IMR-90 (cell line): Measurements from ENCODE around the gene STARD3. TPM values are rescaled to one million over a fixed set of nuclear protein-coding genes. Genes with fewer than 3 reads are reported as not detected.

Experiments
- ATAC-seq: fragments of 200-7000 bp; cut with Tn5 transposase; 2 replicates; pipeline ENCODE4 v1.9.1; 2020; ENCODE audit warnings: low read depth, mild to moderate bottlenecking, moderate library complexity
- BruUV-seq: library from RNA; stranded (reverse); fragments of 400-500 nt; replicated peaks from 2 replicates; lab custom pipeline; 2021; lab: Mats Ljungman, UMichigan
- CTCF ChIA-PET: fragments of 300-600 bp; formaldehyde crosslinking; extraction: SDS; loops from one replicate; lab custom pipeline; 2021; ENCODE audit warnings: antibody characterized with exemption; lab: Yijun Ruan, JAX
- POLR2A ChIA-PET: fragments of 300-600 bp; sonication (Branson Sonifier 250); formaldehyde crosslinking; loops from one replicate; lab custom pipeline; 2022; ENCODE audit warnings: antibody characterized with exemption; ENCODE audit not compliant: unreplicated experiment; lab: Charles Lee
- DNase-seq: peaks from one replicate; pipeline ENCODE4 v3.0.0; 2013
- H2AFZ ChIP-seq: replicated peaks from 2 replicates; pipeline ENCODE3; 2013; ENCODE audit warnings: low read length, mild to moderate bottlenecking; ENCODE audit not compliant: poor library complexity
- H2AK5ac ChIP-seq: 2 replicates; pipeline ENCODE4 v1.6.1; 2013; ENCODE audit warnings: low read depth, low read length, inconsistent platforms
- H2AK9ac ChIP-seq: replicated peaks from 2 replicates; pipeline ENCODE3; 2013; ENCODE audit warnings: mild to moderate bottlenecking, low read depth, low read length, moderate library complexity; ENCODE audit not compliant: poor library complexity
- H2BK120ac ChIP-seq: 2 replicates; pipeline ENCODE4 v1.6.1; 2013; ENCODE audit warnings: low read depth, low read length, inconsistent platforms
- H2BK15ac ChIP-seq: 3 replicates; pipeline ENCODE4 v1.6.1; 2013; ENCODE audit warnings: low read depth, low read length, inconsistent platforms
- H2BK20ac ChIP-seq: 2 replicates; pipeline ENCODE4 v1.6.1; 2013; ENCODE audit warnings: low read depth, mild to moderate bottlenecking, inconsistent platforms, low read length, moderate library complexity
- H2BK5ac ChIP-seq: 2 replicates; pipeline ENCODE4 v1.6.1; 2013; ENCODE audit warnings: mild to moderate bottlenecking, low read depth, low read length, inconsistent platforms; ENCODE audit not compliant: poor library complexity, severe bottlenecking
- H3K14ac ChIP-seq: replicated peaks from 2 replicates; pipeline ENCODE4 v1.6.1; 2013; ENCODE audit warnings: low read depth, low read length, inconsistent platforms
- H3K18ac ChIP-seq: 2 replicates; pipeline ENCODE4 v1.6.1; 2013; ENCODE audit warnings: low read depth, low read length, control low read depth
- H3K23ac ChIP-seq: 2 replicates; pipeline ENCODE4 v1.6.1; 2013; ENCODE audit warnings: low read depth, low read length, inconsistent platforms
- H3K27ac ChIP-seq: 2 replicates; pipeline ENCODE4 v1.5.1; 2013; ENCODE audit warnings: mild to moderate bottlenecking, control low read depth, low read length; ENCODE audit not compliant: insufficient read depth
- H3K27me3 ChIP-seq: 2 replicates; pipeline ENCODE4 v1.6.1; 2013; ENCODE audit warnings: low read length; ENCODE audit not compliant: control insufficient read depth, insufficient read depth
- H3K36me3 ChIP-seq: 2 replicates; pipeline ENCODE4 v1.6.1; 2013; ENCODE audit warnings: low read length, mixed read lengths; ENCODE audit not compliant: control insufficient read depth, insufficient read depth
- H3K4ac ChIP-seq: 2 replicates; pipeline ENCODE4 v1.6.1; 2013; ENCODE audit warnings: low read depth, low read length, inconsistent platforms
- H3K4me1 ChIP-seq: 2 replicates; pipeline ENCODE4 v1.6.1; 2013; ENCODE audit warnings: low read length, mixed read lengths; ENCODE audit not compliant: control insufficient read depth, insufficient read depth
- H3K4me2 ChIP-seq: 2 replicates; pipeline ENCODE4 v1.6.1; 2013; ENCODE audit warnings: low read depth, mild to moderate bottlenecking, control low read depth, low read length, moderate library complexity
- H3K4me3 ChIP-seq: 2 replicates; pipeline ENCODE4 v1.5.1; 2013; ENCODE audit warnings: low read depth, mild to moderate bottlenecking, control low read depth, low read length, moderate library complexity; ENCODE audit not compliant: insufficient read depth
- H3K56ac ChIP-seq: 2 replicates; pipeline ENCODE4 v1.6.1; 2013; ENCODE audit warnings: low read length, inconsistent platforms; ENCODE audit not compliant: insufficient read depth; ENCODE audit errors: extremely low read depth
- H3K79me1 ChIP-seq, 2 experiments: 2 replicates each; pipeline ENCODE4 v1.6.1; 2013; ENCODE audit warnings: low read length in 2 of 2, inconsistent platforms in 1 of 2, low read depth in 1 of 2
- H3K9ac ChIP-seq: 2 replicates; pipeline ENCODE4 v1.6.1; 2013; ENCODE audit warnings: low read depth, low read length, control low read depth
- H3K9me1 ChIP-seq: 2 replicates; pipeline ENCODE4 v1.6.1; 2013; ENCODE audit warnings: low read length, inconsistent platforms; ENCODE audit not compliant: insufficient read depth
- H3K9me3 ChIP-seq: 2 replicates; pipeline ENCODE4 v1.6.1; 2013; ENCODE audit warnings: low read length; ENCODE audit not compliant: control insufficient read depth, insufficient read depth
- H4K20me1 ChIP-seq: 2 replicates; pipeline ENCODE4 v1.6.1; 2013; ENCODE audit warnings: low read length, inconsistent platforms; ENCODE audit not compliant: insufficient read depth
- H4K5ac ChIP-seq: 2 replicates; pipeline ENCODE4 v1.6.1; 2013; ENCODE audit warnings: mild to moderate bottlenecking, low read depth, low read length, control low read depth
- H4K8ac ChIP-seq, 2 experiments: 2 replicates each; pipeline ENCODE4 v1.6.1; 2013; ENCODE audit warnings: low read depth in 2 of 2, low read length in 2 of 2, control low read depth in 1 of 2, inconsistent platforms in 1 of 2
- H4K91ac ChIP-seq: 2 replicates; pipeline ENCODE4 v1.6.1; 2013; ENCODE audit warnings: low read depth, low read length, inconsistent platforms; ENCODE audit not compliant: insufficient read depth
- CEBPB ChIP-seq: IDR thresholded peaks from 2 replicates; pipeline ENCODE4 v1.6.1; 2012; ENCODE audit warnings: low read depth, low read length, improper control_type of control experiment
- CHD1 ChIP-seq: IDR thresholded peaks from 2 replicates; pipeline ENCODE4 v1.6.1; 2012; ENCODE audit warnings: low read depth, low read length, improper control_type of control experiment
- CTCF ChIP-seq: conservative IDR thresholded peaks from 2 replicates; pipeline ENCODE4 v1.5.1; 2012; ENCODE audit warnings: mild to moderate bottlenecking, low read depth, low read length, improper control_type of control experiment
- ELK1 ChIP-seq: fragments of 150-350 bp; IDR thresholded peaks from 2 replicates; pipeline ENCODE4 v1.6.1; 2016; ENCODE audit warnings: low read depth, mild to moderate bottlenecking, low read length, moderate library complexity, borderline replicate concordance
- MAFK ChIP-seq: IDR thresholded peaks from 2 replicates; pipeline ENCODE4 v1.6.1; 2012; ENCODE audit warnings: low read depth, low read length, improper control_type of control experiment
- MAZ ChIP-seq: IDR thresholded peaks from 2 replicates; pipeline ENCODE4 v1.6.1; 2012; ENCODE audit warnings: low read depth, mild to moderate bottlenecking, low read length, improper control_type of control experiment, moderate library complexity, borderline replicate concordance
- MXI1 ChIP-seq: IDR thresholded peaks from 2 replicates; pipeline ENCODE4 v1.6.1; 2012; ENCODE audit warnings: low read depth, mild to moderate bottlenecking, low read length, moderate library complexity, borderline replicate concordance
- NFE2L2 ChIP-seq: fragments of 150-350 bp; IDR thresholded peaks from 2 replicates; pipeline ENCODE4 v1.6.1; 2016; ENCODE audit warnings: low read depth, mild to moderate bottlenecking, low read length
- POLR2A ChIP-seq: IDR thresholded peaks from 2 replicates; pipeline ENCODE4 v1.6.1; 2012; ENCODE audit warnings: mild to moderate bottlenecking, low read depth, low read length
- RAD21 ChIP-seq: IDR thresholded peaks from 2 replicates; pipeline ENCODE4 v1.6.1; 2012; ENCODE audit warnings: low read length, improper control_type of control experiment
- RCOR1 ChIP-seq: IDR thresholded peaks from 2 replicates; pipeline ENCODE4 v1.6.1; 2012; ENCODE audit warnings: mild to moderate bottlenecking, low read length, improper control_type of control experiment; ENCODE audit not compliant: insufficient replicate concordance
- RFX5 ChIP-seq: IDR thresholded peaks from 2 replicates; pipeline ENCODE4 v1.8.0; 2012; ENCODE audit warnings: low read depth, mild to moderate bottlenecking, low read length, moderate library complexity
- SMC3 ChIP-seq: fragments of 150-350 bp; IDR thresholded peaks from 2 replicates; pipeline ENCODE4 v1.6.1; 2016; ENCODE audit warnings: low read depth, mild to moderate bottlenecking, antibody characterized with exemption, low read length, moderate library complexity
- USF2 ChIP-seq: fragments of 150-350 bp; IDR thresholded peaks from 2 replicates; pipeline ENCODE4 v1.6.1; 2017; ENCODE audit warnings: mild to moderate bottlenecking, antibody characterized with exemption, low read length, low read depth
- WGBS, 2 experiments: methylation state at CpG; one replicate each; pipeline versions ENCODE4 v1.1.5 to v1.1.7; 2013; ENCODE audit warnings: missing lambda C conversion rate in 2 of 2; ENCODE audit not compliant: insufficient read length in 1 of 2; ENCODE audit errors: extremely low coverage in 2 of 2; 5-methylcytosine and 5-hydroxymethylcytosine counted together
- dilution Hi-C: fragments of 300-500 bp; cut with HindIII; formaldehyde crosslinking; loops from one replicate; pipeline ENCODE4 v1.14.3; 2018; ENCODE audit warnings: low sequenced_read_pairs; ENCODE audit not compliant: unreplicated experiment
- in situ Hi-C: fragments of 300-500 bp; cut with MboI; formaldehyde crosslinking; loops from 3 replicates; pipeline ENCODE4 v1.14.3; 2019; ENCODE audit warnings: low sequenced_read_pairs, inconsistent platforms, mixed read lengths
- intact Hi-C: fragments of 100-400 bp; cut with micrococcal nuclease; formaldehyde crosslinking; loops from 2 replicates; pipeline ENCODE4 v1.10.0; 2022
- polyA plus RNA-seq, 3 experiments: library from polyadenylated mRNA; depleted of rRNA; stranded (reverse); fragments of >200 nt; gene quantifications; 2 replicates each; pipeline ENCODE4 v1.2.3, GENCODE V29; 2012; ENCODE audit warnings: low replicate concordance in 1 of 3
- total RNA-seq: library from RNA; depleted of rRNA; stranded (reverse); fragments of >200 nt; gene quantifications from 2 replicates; pipeline ENCODE4 v1.2.3, GENCODE V29; 2012

The STARD3 gene
- total and polyA plus RNA-seq, 2 of the 4 experiments (the other 2 are of a cell fraction), result 8.1 to 50.4 TPM

- Histone ChIP-seq H4K5ac (no peak overlapping the region), H3K4me1 (no peaks in the 10 kb centered on the region), H3K4ac (no peak overlapping the region), H4K20me1 (no peaks in the 10 kb centered on the region), H2AK5ac (no peak overlapping the region), H2BK120ac (no peak overlapping the region), H3K23ac (no peak overlapping the region), H3K36me3 (no peaks in the 10 kb centered on the region), H3K27me3 (peaks cover 55% of the 10 kb centered on the region), H3K56ac (no peak overlapping the region), H2BK20ac (no peak overlapping the region), H2AFZ (peak overlapping the region; percentile 87), H3K14ac (no peak overlapping the region), H3K18ac (no peak overlapping the region), H3K79me1 (no peaks in the 10 kb centered on the region), H2BK5ac (no peak overlapping the region), H4K8ac (no peak overlapping the region), H2AK9ac (no peak overlapping the region), H3K9me1 (no peaks in the 10 kb centered on the region), H3K9me3 (no peaks in the 10 kb centered on the region), H4K91ac (no peak overlapping the region), H3K4me2 (peak overlapping the region; percentile 74), H2BK15ac (no peak overlapping the region; the same call in 2 of the 3 replicates), H3K9ac (no peak overlapping the region), H3K27ac (no peak overlapping the region), H3K4me3 (peak overlapping the region; percentile 39)
- no TSS peak for BruUV-seq
- WGBS, 2 experiments, result 2% methylated on average over 36 of the region's 79 CpGs; no CpG with 5 or more reads in 1 of the 2 experiments
- intact Hi-C loops, result no loop called here
- in situ Hi-C loops, result no loop called here
- ChIA-PET POLR2A (interaction anchor here (1.0 kb wide), 1 partner anchor 101 kb away, joined by 3 read pairs; no protein-coding TSS in a partner anchor), CTCF (no interaction called here)
- ATAC-seq, result peak; percentile 68
- dilution Hi-C loops, result no loop called here
- peak; percentile 13 for DNase-seq
- 0 out of 2 replicates have a peak, but pooled peaks have one; percentile 28 for TF ChIP-seq MXI1
- TF ChIP-seq CHD1, result no peak
- TF ChIP-seq MAFK, result no peak
- TF ChIP-seq MAZ, result 0 out of 2 replicates have a peak, but pooled peaks have one; percentile 20
- TF ChIP-seq USF2, result peak; percentile 72
- no peak for TF ChIP-seq RFX5
- TF ChIP-seq POLR2A, result no peak
- TF ChIP-seq CEBPB, result no peak
- TF ChIP-seq RAD21, result no peak
- TF ChIP-seq NFE2L2, result no peak
- TF ChIP-seq CTCF, result no peak
- no peak for TF ChIP-seq ELK1
- TF ChIP-seq SMC3, result no peak
- TF ChIP-seq RCOR1, result no peak
Measured at GRCh38 chr17:39617446-39618245, 19.3 kb upstream of the STARD3 start.
